GM12878 (cell line): ENCODE data around the gene MYBPC2. TPM values are rescaled to one million over a fixed set of nuclear protein-coding genes. Genes with fewer than 3 reads are reported as not detected.

ENCODE experiments used
- CREM ChIP-seq: IDR thresholded peaks from 2 replicates; pipeline ENCODE4 v1.6.1; 2014; ENCODE audit warnings: antibody characterized with exemption, low read depth
- DPF2 ChIP-seq: fragments of 450-650 bp; IDR thresholded peaks from 2 replicates; pipeline ENCODE4 v1.6.1; 2017; ENCODE audit warnings: mild to moderate bottlenecking
- EP300 ChIP-seq, 2 experiments: fragments of 150-350 bp in 1 of 2; IDR thresholded peaks; 2 replicates each; pipeline ENCODE4 v1.6.1; 2011 to 2012; ENCODE audit warnings: low read depth in 2 of 2, low read length in 2 of 2, borderline replicate concordance in 1 of 2, improper control_type of control experiment in 1 of 2, inconsistent platforms in 1 of 2; ENCODE audit not compliant: control insufficient read depth in 1 of 2
- ETV6 ChIP-seq, 2 experiments: fragments of 450-650 bp in 1 of 2; IDR thresholded peaks in 1 of 2; conservative IDR thresholded peaks in 1 of 2; 2 replicates each; pipeline ENCODE4 v1.6.1; 2014; ENCODE audit warnings: antibody characterized with exemption in 1 of 2, borderline replicate concordance in 1 of 2, low read depth in 1 of 2, mild to moderate bottlenecking in 1 of 2, moderate library complexity in 1 of 2
- FOXM1 ChIP-seq: IDR thresholded peaks from 2 replicates; pipeline ENCODE4 v1.6.1; 2012; ENCODE audit warnings: low read depth, mild to moderate bottlenecking, inconsistent platforms, low read length, moderate library complexity
- JUNB ChIP-seq: IDR thresholded peaks from 2 replicates; pipeline ENCODE4 v1.6.1; 2016; ENCODE audit warnings: antibody characterized with exemption, mild to moderate bottlenecking
- KDM1A ChIP-seq: fragments of 200-600 bp; sonication (generic); IDR thresholded peaks from 2 replicates; pipeline ENCODE4 v1.6.1; 2016; ENCODE audit warnings: borderline replicate concordance
- MTA3 ChIP-seq: IDR thresholded peaks from 2 replicates; pipeline ENCODE4 v1.6.1; 2012; ENCODE audit warnings: low read length, inconsistent platforms, borderline replicate concordance
- MYB ChIP-seq: fragments of 150-350 bp; IDR thresholded peaks from 2 replicates; pipeline ENCODE4 v1.6.1; 2014; ENCODE audit warnings: mild to moderate bottlenecking, low read depth, low read length, borderline replicate concordance
- PAX5 ChIP-seq: IDR thresholded peaks from 2 replicates; pipeline ENCODE4 v1.6.1; 2011; ENCODE audit warnings: low read depth, low read length, borderline replicate concordance
- POLR2AphosphoS2 ChIP-seq: IDR thresholded peaks from 2 replicates; pipeline ENCODE4 v1.6.1; 2011; ENCODE audit warnings: low read depth, mild to moderate bottlenecking, low read length, improper control_type of control experiment, moderate library complexity
- POLR2AphosphoS5 ChIP-seq: IDR thresholded peaks from 2 replicates; pipeline ENCODE4 v1.6.1; 2011; ENCODE audit warnings: mild to moderate bottlenecking, low read length, inconsistent platforms
- REST ChIP-seq: IDR thresholded peaks from 2 replicates; pipeline ENCODE4 v1.6.1; 2012; ENCODE audit warnings: mild to moderate bottlenecking, low read depth, low read length
- SIN3A ChIP-seq: IDR thresholded peaks from 2 replicates; pipeline ENCODE4 v1.6.1; 2012; ENCODE audit warnings: low read depth, low read length, improper control_type of control experiment
- SMAD1 ChIP-seq: fragments of 450-650 bp; IDR thresholded peaks from 2 replicates; pipeline ENCODE4 v1.6.1; 2018; ENCODE audit warnings: mild to moderate bottlenecking, low read depth; ENCODE audit not compliant: partially characterized antibody
- SP1 ChIP-seq: IDR thresholded peaks from one replicate; pipeline ENCODE4 v1.6.1; 2011; ENCODE audit warnings: low read depth, low read length
- SPI1 ChIP-seq: IDR thresholded peaks from 2 replicates; pipeline ENCODE4 v1.6.1; 2011; ENCODE audit warnings: low read depth, mild to moderate bottlenecking, low read length, moderate library complexity, borderline replicate concordance; ENCODE audit not compliant: insufficient read depth
- SREBF2 ChIP-seq: IDR thresholded peaks from 2 replicates; pipeline ENCODE4 v1.6.1; 2012; ENCODE audit warnings: mild to moderate bottlenecking, low read length
- SRF ChIP-seq, 2 experiments: IDR thresholded peaks; 2 replicates each; pipeline ENCODE4 v1.6.1; 2011; ENCODE audit warnings: low read depth in 2 of 2, low read length in 2 of 2, mild to moderate bottlenecking in 1 of 2, moderate library complexity in 1 of 2
- TARDBP ChIP-seq: IDR thresholded peaks from 2 replicates; pipeline ENCODE4 v1.6.1; 2016; ENCODE audit warnings: borderline replicate concordance
- TBL1XR1 ChIP-seq: IDR thresholded peaks from 2 replicates; pipeline ENCODE4 v1.6.1; 2012; ENCODE audit warnings: low read depth, low read length, improper control_type of control experiment
- ZZZ3 ChIP-seq: IDR thresholded peaks from 2 replicates; pipeline ENCODE4 v1.6.1; 2011; ENCODE audit warnings: low read depth; ENCODE audit not compliant: control insufficient read depth, insufficient read length
- polyA plus RNA-seq, 11 experiments: library from polyadenylated mRNA; depleted of rRNA in 4 of 11; unstranded in 6 of 11; stranded (reverse) in 5 of 11; fragments of >200 nt; fragmentation: Nextera tagmentation in 4 of 11; fragmentation: Illumina TruSeq in 1 of 11; extraction: Ambion mirVana in 4 of 11; extraction: Trizol in 1 of 11; gene quantifications; 1 replicate in 1 of 11; 2 replicates in 10 of 11; pipeline versions ENCODE4 v1.2.1 to v1.2.3, GENCODE V29; 2011 to 2016; ENCODE audit warnings: inconsistent platforms in 2 of 11, missing spikeins in 2 of 11, low read depth in 1 of 11
- total RNA-seq, 4 experiments: library from RNA; depleted of rRNA in 3 of 4; stranded (reverse); fragments of >200 nt in 3 of 4; fragmentation: Illumina TruSeq in 1 of 4; extraction: Trizol in 1 of 4; gene quantifications; 2 replicates each; pipeline versions ENCODE4 v1.2.1 to v1.2.3, GENCODE V29; 2013 to 2021
- TF ChIP-seq, protein P1 (sequence below): fragments of 450-650 bp; IDR thresholded peaks from 2 replicates; pipeline ENCODE4 v1.6.1; 2017; ENCODE audit warnings: mild to moderate bottlenecking, moderate library complexity

Gene MYBPC2
- total and polyA plus RNA-seq, 10 of the 15 experiments (the other 5 are each of a cell fraction or from before 2014, with no cell fraction given) = 0.09 to 2.6 (median 0.61) TPM

DNA sequence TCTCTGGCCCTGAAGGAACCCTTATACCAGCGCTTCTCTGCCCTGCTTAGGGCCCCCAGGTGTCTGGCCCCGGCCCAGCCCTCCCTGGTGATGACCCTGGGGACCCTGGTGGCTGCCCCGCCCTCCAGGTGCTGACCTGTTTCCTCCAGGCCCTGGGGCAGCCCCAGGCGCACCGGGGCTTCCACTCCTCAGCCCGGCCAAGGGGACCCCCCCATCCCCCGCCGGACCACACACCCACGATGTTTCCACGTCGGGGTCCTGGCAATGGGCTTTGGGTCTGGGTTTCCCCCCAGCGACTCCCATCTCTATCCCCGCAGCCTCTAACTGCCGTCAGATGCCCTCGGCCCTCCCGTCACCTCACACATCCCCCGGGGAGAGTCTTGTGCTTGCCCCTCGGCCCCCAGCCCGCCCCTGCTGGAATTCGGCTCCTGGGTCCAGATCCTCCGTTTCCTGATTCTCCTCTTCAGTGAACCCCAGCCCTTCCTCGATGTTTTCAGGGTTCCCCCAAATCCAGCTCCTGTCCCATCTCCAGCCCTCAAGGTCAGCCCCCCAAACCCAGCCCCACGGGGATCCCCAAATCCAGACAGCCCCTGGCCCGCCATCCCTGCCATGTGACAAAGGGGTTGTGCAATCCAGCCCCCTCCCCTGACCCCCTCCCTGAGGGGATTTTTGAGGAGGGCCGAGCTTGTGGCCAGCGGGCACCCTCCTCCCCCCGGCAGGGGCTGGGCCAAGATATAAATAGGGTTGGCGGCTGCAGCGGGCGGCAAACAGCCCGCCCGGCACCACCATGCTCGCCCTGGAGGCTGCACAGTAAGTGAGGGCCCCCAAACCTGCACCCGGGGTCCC, 14.3 kb upstream of the MYBPC2 start, which contains the start of gene SPIB (continued):
- TF ChIP-seq TBL1XR1 = no peak; the same call in 1 of the 2 replicates
- no peak for TF ChIP-seq REST
- no peak for TF ChIP-seq SRF (IDR thresholded peaks at IDR 0.05; ENCODE audit: low read depth in 2 of 2, low read length in 2 of 2)
- TF ChIP-seq SPI1 = no peak
- TF ChIP-seq TARDBP = no peak
- no peak for TF ChIP-seq SIN3A
- TF ChIP-seq MYB = no peak
- TF ChIP-seq FOXM1 = no peak
- no peak for TF ChIP-seq ETV6 (conservative IDR thresholded peaks at IDR 0.05 in 1 of 2, IDR thresholded peaks at IDR 0.05 in 1 of 2; ENCODE audit: borderline replicate concordance in 1 of 2, low read depth in 1 of 2)
- no peak for TF ChIP-seq CREM
- TF ChIP-seq KDM1A = no peak
- peak; percentile 49; the same call in 1 of the 2 replicates for TF ChIP-seq PAX5
- 0 out of 2 replicates have a peak, but pooled peaks have one; percentile 37 for TF ChIP-seq DPF2
- peak; percentile 90 for TF ChIP-seq POLR2AphosphoS5
- peak in 1 of 2 experiments; percentile 7; a peak in 1 of 4 replicates for TF ChIP-seq EP300 (IDR thresholded peaks at IDR 0.05; ENCODE audit: borderline replicate concordance in 1 of 2, control insufficient read depth in 1 of 2, low read depth in 2 of 2, low read length in 2 of 2)
- TF ChIP-seq, protein P1, sequence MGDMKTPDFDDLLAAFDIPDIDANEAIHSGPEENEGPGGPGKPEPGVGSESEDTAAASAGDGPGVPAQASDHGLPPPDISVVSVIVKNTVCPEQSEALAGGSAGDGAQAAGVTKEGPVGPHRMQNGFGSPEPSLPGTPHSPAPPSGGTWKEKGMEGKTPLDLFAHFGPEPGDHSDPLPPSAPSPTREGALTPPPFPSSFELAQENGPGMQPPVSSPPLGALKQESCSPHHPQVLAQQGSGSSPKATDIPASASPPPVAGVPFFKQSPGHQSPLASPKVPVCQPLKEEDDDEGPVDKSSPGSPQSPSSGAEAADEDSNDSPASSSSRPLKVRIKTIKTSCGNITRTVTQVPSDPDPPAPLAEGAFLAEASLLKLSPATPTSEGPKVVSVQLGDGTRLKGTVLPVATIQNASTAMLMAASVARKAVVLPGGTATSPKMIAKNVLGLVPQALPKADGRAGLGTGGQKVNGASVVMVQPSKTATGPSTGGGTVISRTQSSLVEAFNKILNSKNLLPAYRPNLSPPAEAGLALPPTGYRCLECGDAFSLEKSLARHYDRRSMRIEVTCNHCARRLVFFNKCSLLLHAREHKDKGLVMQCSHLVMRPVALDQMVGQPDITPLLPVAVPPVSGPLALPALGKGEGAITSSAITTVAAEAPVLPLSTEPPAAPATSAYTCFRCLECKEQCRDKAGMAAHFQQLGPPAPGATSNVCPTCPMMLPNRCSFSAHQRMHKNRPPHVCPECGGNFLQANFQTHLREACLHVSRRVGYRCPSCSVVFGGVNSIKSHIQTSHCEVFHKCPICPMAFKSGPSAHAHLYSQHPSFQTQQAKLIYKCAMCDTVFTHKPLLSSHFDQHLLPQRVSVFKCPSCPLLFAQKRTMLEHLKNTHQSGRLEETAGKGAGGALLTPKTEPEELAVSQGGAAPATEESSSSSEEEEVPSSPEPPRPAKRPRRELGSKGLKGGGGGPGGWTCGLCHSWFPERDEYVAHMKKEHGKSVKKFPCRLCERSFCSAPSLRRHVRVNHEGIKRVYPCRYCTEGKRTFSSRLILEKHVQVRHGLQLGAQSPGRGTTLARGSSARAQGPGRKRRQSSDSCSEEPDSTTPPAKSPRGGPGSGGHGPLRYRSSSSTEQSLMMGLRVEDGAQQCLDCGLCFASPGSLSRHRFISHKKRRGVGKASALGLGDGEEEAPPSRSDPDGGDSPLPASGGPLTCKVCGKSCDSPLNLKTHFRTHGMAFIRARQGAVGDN = peak; percentile 87
- no peak for TF ChIP-seq SREBF2
- TF ChIP-seq SMAD1 = peak; percentile 22
- TF ChIP-seq JUNB = no peak
- peak; percentile 23 for TF ChIP-seq SP1
- TF ChIP-seq POLR2AphosphoS2 = peak; percentile 84; the same call in 1 of the 2 replicates
- TF ChIP-seq ZZZ3 = no peak
- TF ChIP-seq MTA3 = no peak; the same call in 1 of the 2 replicates
